Lung (tissue), 12 donors: Measurements from ENCODE around the gene C2orf68. TPM values are rescaled to one million over a fixed set of nuclear protein-coding genes. Genes with fewer than 3 reads are reported as not detected.
A peak's percentile ranks its signal among the peaks of the same experiment; 100 is the strongest.
"Not testable (repeated sequence)": the region's sequence is repeated elsewhere in the genome, so short reads cannot be mapped to it uniquely, and the experiment has no call there.

Experiments
- ATAC-seq: fragments of 200-7000 bp; cut with Tn5 transposase; one replicate; pipeline ENCODE4 v1.9.1; 2020; ENCODE audit warnings: moderate number of reproducible peaks; ENCODE audit not compliant: insufficient read depth, low FRiP score
- DNase-seq, 3 donors: peaks; one replicate each; pipeline ENCODE4 v3.0.0-alpha.2; 2013 to 2017
- H3K27ac ChIP-seq, 2 donors: one replicate each; pipeline ENCODE4 v1.5.1; 2013; ENCODE audit warnings: mild to moderate bottlenecking in 2 of 2, moderate library complexity in 2 of 2, control low read depth in 1 of 2, inconsistent platforms in 1 of 2, low read depth in 1 of 2, low read length in 1 of 2
- H3K27me3 ChIP-seq, 3 donors: one replicate each; pipeline ENCODE4 v1.5.1; 2013; ENCODE audit warnings: low read length in 2 of 3; ENCODE audit not compliant: control insufficient read depth in 3 of 3, insufficient read depth in 3 of 3
- H3K36me3 ChIP-seq, 4 donors: one replicate each; pipeline ENCODE4 v1.5.1; 2013; ENCODE audit warnings: low read length in 4 of 4, mild to moderate bottlenecking in 1 of 4, moderate library complexity in 1 of 4; ENCODE audit not compliant: control insufficient read depth in 4 of 4, insufficient read depth in 4 of 4
- H3K4me1 ChIP-seq, 5 donors: one replicate each; pipeline ENCODE4 v1.5.1; 2013; ENCODE audit warnings: low read length in 5 of 5, mild to moderate bottlenecking in 2 of 5, moderate library complexity in 1 of 5; ENCODE audit not compliant: control insufficient read depth in 5 of 5, insufficient read depth in 5 of 5
- H3K4me3 ChIP-seq: one replicate; pipeline ENCODE4 v1.5.1; 2013; ENCODE audit warnings: mild to moderate bottlenecking, control low read depth, moderate library complexity
- H3K9ac ChIP-seq, 2 donors: one replicate each; pipeline ENCODE4 v1.5.1; 2013; ENCODE audit warnings: low read length in 2 of 2, control low read depth in 1 of 2; ENCODE audit not compliant: insufficient read depth in 1 of 2
- H3K9me3 ChIP-seq, 4 donors: one replicate each; pipeline ENCODE4 v1.5.1; 2013; ENCODE audit warnings: low read length in 3 of 4, mild to moderate bottlenecking in 1 of 4, moderate library complexity in 1 of 4; ENCODE audit not compliant: control insufficient read depth in 4 of 4, insufficient read depth in 3 of 4
- WGBS, 2 donors: extraction: QIAGEN DNeasy Blood & Tissue Kit; methylation state at CpG; one replicate each; pipeline ENCODE4 v1.1.7; 2013; 5-methylcytosine and 5-hydroxymethylcytosine counted together
- polyA plus RNA-seq, 2 donors: library from polyadenylated mRNA; stranded (reverse); fragments of 200-250 nt; gene quantifications; one replicate each; pipeline ENCODE4 v1.2.1, GENCODE V29; 2013
- total RNA-seq, 2 donors: library from RNA; depleted of rRNA in 1 of 2; stranded (reverse); fragments of >200 nt in 1 of 2; gene quantifications; one replicate each; pipeline ENCODE4 v1.2.1, GENCODE V29; 2014 to 2021
- TF ChIP-seq, protein P1 (sequence below): IDR thresholded peaks from 2 replicates; pipeline ENCODE4 v1.5.1; 2012; ENCODE audit warnings: mild to moderate bottlenecking; ENCODE audit errors: control extremely low read depth, extremely low read depth
- donor health status: control.
- donor health status: control.
- donor health status: Bipolar disorder and iron deficiency.
- donor health status: healthy.
- donor health status: DM: yes; HTN: yes; CAD: no.

C2orf68 gene
- total and polyA plus RNA-seq, 4 donors, result 23.2 to 51.9 (median 40.7) TPM

DNA sequence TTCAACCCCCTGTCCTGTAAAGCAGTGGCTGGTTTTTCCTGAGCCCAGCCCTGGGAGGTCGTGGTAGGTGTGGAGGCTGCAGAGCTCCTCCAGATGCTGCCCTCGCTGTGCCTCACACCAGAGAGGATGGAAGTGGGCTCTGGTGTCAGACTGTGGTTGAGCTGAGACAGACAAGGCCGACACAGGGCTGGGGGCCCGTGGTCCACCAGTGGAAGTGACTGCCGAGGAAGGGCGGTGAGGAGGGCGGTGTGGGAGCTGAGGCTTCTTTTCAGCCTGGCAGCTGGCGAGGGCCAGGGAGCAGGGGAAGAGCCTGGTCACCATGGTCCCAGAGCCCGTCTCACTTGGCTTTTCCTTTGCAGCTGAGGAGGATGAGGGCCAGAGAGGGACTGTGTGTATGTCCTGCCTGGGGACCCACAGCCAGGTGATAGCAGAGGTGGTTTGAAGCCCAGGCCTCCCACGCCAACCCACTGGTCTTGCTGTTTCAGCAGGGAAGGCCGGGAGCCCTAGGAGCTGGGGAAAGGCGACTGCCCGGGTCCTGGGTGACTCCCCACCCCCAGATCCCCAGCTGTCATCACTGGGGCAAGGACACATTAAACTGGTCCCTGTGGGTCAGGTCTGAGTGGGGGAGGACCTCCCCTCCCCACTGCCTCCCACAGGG, 47.6 kb upstream of the C2orf68 start:
- no peaks in the 10 kb centered on the region for H3K27me3 ChIP-seq
- H3K27ac ChIP-seq, result peak overlapping the region in 1 of 2 donors; percentile 11
- H3K4me3 ChIP-seq, result no peak overlapping the region
- 67 to 73% methylated on average over 13 of the region's 13 CpGs for WGBS, 2 donors
- peaks cover 0 to 11% (median 2%) of the 10 kb centered on the region in 4 donors for H3K36me3 ChIP-seq
- H3K9ac ChIP-seq, result no peak overlapping the region
- no peaks in the 10 kb centered on the region for H3K9me3 ChIP-seq
- DNase-seq (no peak), ATAC-seq (no peak)
- H3K4me1 ChIP-seq, result peaks cover 0 to 17% (median 0%) of the 10 kb centered on the region in 5 donors
- TF ChIP-seq, protein P1, sequence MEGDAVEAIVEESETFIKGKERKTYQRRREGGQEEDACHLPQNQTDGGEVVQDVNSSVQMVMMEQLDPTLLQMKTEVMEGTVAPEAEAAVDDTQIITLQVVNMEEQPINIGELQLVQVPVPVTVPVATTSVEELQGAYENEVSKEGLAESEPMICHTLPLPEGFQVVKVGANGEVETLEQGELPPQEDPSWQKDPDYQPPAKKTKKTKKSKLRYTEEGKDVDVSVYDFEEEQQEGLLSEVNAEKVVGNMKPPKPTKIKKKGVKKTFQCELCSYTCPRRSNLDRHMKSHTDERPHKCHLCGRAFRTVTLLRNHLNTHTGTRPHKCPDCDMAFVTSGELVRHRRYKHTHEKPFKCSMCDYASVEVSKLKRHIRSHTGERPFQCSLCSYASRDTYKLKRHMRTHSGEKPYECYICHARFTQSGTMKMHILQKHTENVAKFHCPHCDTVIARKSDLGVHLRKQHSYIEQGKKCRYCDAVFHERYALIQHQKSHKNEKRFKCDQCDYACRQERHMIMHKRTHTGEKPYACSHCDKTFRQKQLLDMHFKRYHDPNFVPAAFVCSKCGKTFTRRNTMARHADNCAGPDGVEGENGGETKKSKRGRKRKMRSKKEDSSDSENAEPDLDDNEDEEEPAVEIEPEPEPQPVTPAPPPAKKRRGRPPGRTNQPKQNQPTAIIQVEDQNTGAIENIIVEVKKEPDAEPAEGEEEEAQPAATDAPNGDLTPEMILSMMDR, result no peak

DNA sequence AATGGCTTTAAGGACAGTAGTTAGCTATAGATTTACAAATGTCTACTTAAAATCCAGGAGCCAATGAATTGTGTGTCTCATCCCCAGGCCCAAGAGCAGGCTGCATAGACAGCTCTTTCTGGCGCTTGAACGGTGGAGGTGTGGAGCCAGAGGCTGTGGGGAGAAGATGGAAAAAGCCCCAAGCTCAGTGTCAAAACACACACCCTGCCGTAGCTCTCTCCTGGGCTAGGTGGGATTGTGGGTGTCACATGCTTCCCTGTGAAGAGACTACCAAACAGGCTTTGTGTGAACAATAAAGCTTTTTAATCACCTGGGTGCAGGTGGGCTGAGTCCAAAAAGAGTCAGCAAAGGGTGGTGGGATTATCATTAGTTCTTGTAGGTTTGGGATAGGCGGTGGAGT, 45.5 kb upstream of the C2orf68 start:
- H3K4me3 ChIP-seq, DNase-seq, H3K4me1 ChIP-seq, H3K27ac ChIP-seq, H3K36me3 ChIP-seq, H3K9ac ChIP-seq, H3K9me3 ChIP-seq, H3K27me3 ChIP-seq, ATAC-seq: not testable (repeated sequence)
- 79 to 83% methylated on average over 4 of the region's 4 CpGs for WGBS, 2 donors

DNA sequence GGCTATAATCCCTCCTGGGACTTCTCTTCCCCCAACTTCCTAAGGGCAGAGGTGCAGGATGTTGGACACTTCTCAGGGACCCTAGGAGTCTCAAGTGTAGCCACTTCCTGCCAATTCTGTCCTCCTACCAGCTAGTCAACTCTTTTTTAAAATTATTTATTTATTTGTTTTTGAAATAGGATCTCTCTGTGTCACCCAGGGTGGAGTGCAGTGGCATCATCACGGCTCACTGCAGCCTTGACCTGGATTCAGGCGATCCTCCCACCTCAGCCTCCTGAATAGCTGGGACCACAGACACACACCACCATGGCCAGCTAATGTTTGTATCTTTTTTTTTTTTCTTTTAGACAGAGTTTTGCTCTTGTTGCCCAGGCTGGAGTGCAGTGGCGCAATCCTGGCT, 44.6 kb upstream of the C2orf68 start:
- DNase-seq (no peak), ATAC-seq (peak; percentile 1)

DNA sequence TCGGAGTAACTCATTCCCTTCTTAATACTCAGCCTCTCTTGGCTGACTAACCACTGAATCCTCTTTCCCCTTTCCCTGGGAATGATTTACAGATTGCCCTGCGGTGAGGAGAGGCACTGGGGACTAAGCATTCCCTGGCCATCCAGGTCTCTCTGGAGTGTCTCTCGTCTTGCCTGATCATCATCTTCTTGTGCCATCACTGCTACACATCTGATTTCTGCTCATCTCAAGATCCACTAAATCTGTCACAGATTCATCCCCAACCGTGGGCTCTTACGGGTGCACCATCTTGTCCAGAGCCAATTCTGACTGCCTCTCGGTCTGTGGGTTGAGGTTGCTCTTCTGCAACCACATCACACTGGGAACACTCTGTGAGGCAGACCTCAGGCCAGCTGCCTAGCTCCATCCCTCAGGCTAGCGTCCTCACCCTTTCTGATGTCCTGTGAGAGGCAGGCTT, 44.1 kb upstream of the C2orf68 start:
- Histone ChIP-seq H3K4me3 (no peak overlapping the region), H3K4me1 (peaks cover 0 to 3% (median 0%) of the 10 kb centered on the region in 5 donors), H3K27me3 (no peaks in the 10 kb centered on the region), H3K27ac (peak overlapping the region in 1 of 2 donors; percentile 42), H3K9me3 (no peaks in the 10 kb centered on the region), H3K9ac (no peak overlapping the region), H3K36me3 (peaks cover 3 to 10% (median 8%) of the 10 kb centered on the region in 4 donors)
- ATAC-seq (no peak), DNase-seq (no peak)
- WGBS, 2 donors, result 72 to 82% methylated on average over 7 of the region's 7 CpGs
- TF ChIP-seq, protein P1, result no peak

More for the DNA sequence above, 44.6 kb upstream of the C2orf68 start:
- H3K27me3 ChIP-seq, result no peaks in the 10 kb centered on the region
- TF ChIP-seq, protein P1, result no peak
- no peak overlapping the region for H3K4me3 ChIP-seq
- WGBS, 2 donors, result 65 to 89% methylated on average over 3 of the region's 3 CpGs
- H3K9me3 ChIP-seq, result no peaks in the 10 kb centered on the region
- peaks cover 0 to 3% (median 0%) of the 10 kb centered on the region in 5 donors for H3K4me1 ChIP-seq
- no peak overlapping the region for H3K9ac ChIP-seq
- H3K36me3 ChIP-seq, result peaks cover 3 to 10% (median 6%) of the 10 kb centered on the region in 4 donors
- peak overlapping the region in 1 of 2 donors; percentile 42 for H3K27ac ChIP-seq
